SU-DHL-6 (cell line): ENCODE measurements around the gene SLC52A1.

Source experiments
- H2AFZ ChIP-seq: fragments of 200-600 bp; sonication (generic); 2 replicates; pipeline ENCODE4 v1.6.1; 2014; ENCODE audit warnings: low read depth, mild to moderate bottlenecking, moderate library complexity, mixed read lengths, antibody characterized with exemption, low read length; ENCODE audit not compliant: severe bottlenecking
- H3F3A ChIP-seq: fragments of 200-600 bp; shearing (Covaris generic); 2 replicates; pipeline ENCODE4 v1.6.0; 2016; ENCODE audit warnings: antibody characterized with exemption, mild to moderate bottlenecking; ENCODE audit not compliant: insufficient read depth
- H3K27ac ChIP-seq: fragments of 200-600 bp; sonication (generic); 2 replicates; pipeline ENCODE4 v1.5.1; 2016; ENCODE audit warnings: low read depth, mild to moderate bottlenecking, low read length, moderate library complexity, mixed read lengths
- H3K27me3 ChIP-seq: fragments of 200-600 bp; sonication (generic), shearing (Covaris generic); 2 replicates; pipeline ENCODE4 v1.6.0; 2014; ENCODE audit warnings: mild to moderate bottlenecking, low read length
- H3K36me3 ChIP-seq: fragments of 200-600 bp; sonication (generic); 2 replicates; pipeline ENCODE4 v1.6.1; 2014; ENCODE audit warnings: mild to moderate bottlenecking, low read length, mixed read lengths
- H3K4me2 ChIP-seq: fragments of 300-600, 200-600 bp; shearing (Covaris generic), sonication (generic); 2 replicates; pipeline ENCODE4 v1.6.0; 2014; ENCODE audit warnings: low read length, low read depth, mild to moderate bottlenecking; ENCODE audit not compliant: poor library complexity, severe bottlenecking
- H3K4me3 ChIP-seq: fragments of 200-600 bp; sonication (generic); 2 replicates; pipeline ENCODE4 v1.5.1; 2014; ENCODE audit warnings: antibody characterized with exemption, low read length, mild to moderate bottlenecking, mixed read lengths; ENCODE audit not compliant: insufficient read depth, poor library complexity, severe bottlenecking
- H3K79me2 ChIP-seq: fragments of 200-600 bp; sonication (generic); 2 replicates; pipeline ENCODE4 v1.6.1; 2014; ENCODE audit warnings: mild to moderate bottlenecking, low read length, moderate library complexity; ENCODE audit not compliant: insufficient read depth
- H3K9ac ChIP-seq: fragments of 200-600 bp; sonication (generic); 2 replicates; pipeline ENCODE4 v1.7.0; 2014; ENCODE audit warnings: mild to moderate bottlenecking, low read length
- H3K9me2 ChIP-seq: fragments of 200-600 bp; sonication (generic); replicated peaks from 2 replicates; pipeline ENCODE4 v1.6.1; 2014; ENCODE audit warnings: low read length; ENCODE audit not compliant: insufficient read depth
- H3K9me3 ChIP-seq: fragments of 200-600 bp; sonication (generic); 2 replicates; pipeline ENCODE4 v1.6.1; 2014; ENCODE audit warnings: low read length, mixed read lengths; ENCODE audit not compliant: insufficient read depth
- H4K20me1 ChIP-seq: fragments of 200-600 bp; sonication (generic); 2 replicates; pipeline ENCODE4 v1.6.1; 2014; ENCODE audit warnings: low read depth, mild to moderate bottlenecking, antibody characterized with exemption, low read length, moderate library complexity, mixed read lengths
- CTCF ChIP-seq: fragments of 200-600 bp; sonication (generic); IDR thresholded peaks from one replicate; pipeline ENCODE4 v1.5.1; 2017; ENCODE audit warnings: antibody characterized with exemption, mild to moderate bottlenecking, low read length, moderate library complexity; ENCODE audit not compliant: insufficient read depth, poor library complexity, severe bottlenecking
- EZH2phosphoT487 ChIP-seq: fragments of 200-600 bp; sonication (generic), shearing (Covaris generic); conservative IDR thresholded peaks from 2 replicates; pipeline ENCODE4 v1.6.1; 2018; ENCODE audit warnings: mild to moderate bottlenecking, antibody characterized with exemption, low read length, moderate library complexity, mixed read lengths

Gene SLC52A1

GRCh38 chr17:5035315-5035714, at the start of gene SLC52A1:
Gene SLC52A1, minus strand, starts transcription at chr17:5035426. Its CDS starts 820 bp downstream, at chr17:5034606.
- Histone ChIP-seq H3K9me3 (no peaks in the 10 kb centered on the region), H3K36me3 (no peaks in the 10 kb centered on the region), H3K9me2 (no peaks in the 10 kb centered on the region), H3K4me2 (no peak within 1 kb of the TSS), H3K79me2 (no peaks in the 10 kb centered on the region), H3K4me3 (no peak within 1 kb of the TSS), H3F3A (peaks cover 5% of the 10 kb centered on the region; the same call in 1 of the 2 replicates), H4K20me1 (no peaks in the 10 kb centered on the region), H3K9ac (no peak within 1 kb of the TSS), H3K27ac (no peak within 1 kb of the TSS), H3K27me3 (no peaks in the 10 kb centered on the region), H2AFZ (no peak within 1 kb of the TSS)
- TF ChIP-seq EZH2phosphoT487 (no peak), CTCF (no peak)

GRCh38 chr17:5080591-5080990, 45.4 kb upstream of the SLC52A1 start:
- H3K9me3 ChIP-seq = no peaks in the 10 kb centered on the region
- no peak overlapping the region for H3K4me3 ChIP-seq
- no peaks in the 10 kb centered on the region for H3K79me2 ChIP-seq
- H3K36me3 ChIP-seq = no peaks in the 10 kb centered on the region
- no peak overlapping the region for H3K4me2 ChIP-seq
- no peak overlapping the region for H3K27ac ChIP-seq
- TF ChIP-seq EZH2phosphoT487 (no peak), CTCF (no peak)
- no peaks in the 10 kb centered on the region for H3F3A ChIP-seq
- no peaks in the 10 kb centered on the region for H3K9me2 ChIP-seq
- no peaks in the 10 kb centered on the region for H3K27me3 ChIP-seq
- no peak overlapping the region for H2AFZ ChIP-seq
- H4K20me1 ChIP-seq = no peaks in the 10 kb centered on the region
- no peak overlapping the region for H3K9ac ChIP-seq

GRCh38 chr17:5078106-5079028, 43.1 kb upstream of the SLC52A1 start, which contains the start of gene ZFP3:
Gene ZFP3, plus strand, starts transcription at chr17:5078467. Its CDS starts 13,038 bp downstream, at chr17:5091505.
- no peaks in the 10 kb centered on the region for H3K27me3 ChIP-seq
- TF ChIP-seq CTCF = no peak
- TF ChIP-seq EZH2phosphoT487 = no peak
- peak within 1 kb of the TSS; percentile 27 for H3K4me2 ChIP-seq
- H4K20me1 ChIP-seq = no peaks in the 10 kb centered on the region
- H3K36me3 ChIP-seq = no peaks in the 10 kb centered on the region
- no peak within 1 kb of the TSS for H2AFZ ChIP-seq
- H3K9me3 ChIP-seq = no peaks in the 10 kb centered on the region
- H3K27ac ChIP-seq = no peak within 1 kb of the TSS
- H3K4me3 ChIP-seq = no peak within 1 kb of the TSS
- H3K9me2 ChIP-seq = no peaks in the 10 kb centered on the region
- no peaks in the 10 kb centered on the region for H3F3A ChIP-seq
- H3K79me2 ChIP-seq = no peaks in the 10 kb centered on the region
- H3K9ac ChIP-seq = no peak within 1 kb of the TSS
